T-helper 22 cell (primary cell): ENCODE results near the gene RNF214.

Experiments
- DNase-seq: peaks from one replicate; pipeline ENCODE4 v3.0.0-alpha.2; 2020; ENCODE audit warnings: low read depth

RNF214 gene

DNA sequence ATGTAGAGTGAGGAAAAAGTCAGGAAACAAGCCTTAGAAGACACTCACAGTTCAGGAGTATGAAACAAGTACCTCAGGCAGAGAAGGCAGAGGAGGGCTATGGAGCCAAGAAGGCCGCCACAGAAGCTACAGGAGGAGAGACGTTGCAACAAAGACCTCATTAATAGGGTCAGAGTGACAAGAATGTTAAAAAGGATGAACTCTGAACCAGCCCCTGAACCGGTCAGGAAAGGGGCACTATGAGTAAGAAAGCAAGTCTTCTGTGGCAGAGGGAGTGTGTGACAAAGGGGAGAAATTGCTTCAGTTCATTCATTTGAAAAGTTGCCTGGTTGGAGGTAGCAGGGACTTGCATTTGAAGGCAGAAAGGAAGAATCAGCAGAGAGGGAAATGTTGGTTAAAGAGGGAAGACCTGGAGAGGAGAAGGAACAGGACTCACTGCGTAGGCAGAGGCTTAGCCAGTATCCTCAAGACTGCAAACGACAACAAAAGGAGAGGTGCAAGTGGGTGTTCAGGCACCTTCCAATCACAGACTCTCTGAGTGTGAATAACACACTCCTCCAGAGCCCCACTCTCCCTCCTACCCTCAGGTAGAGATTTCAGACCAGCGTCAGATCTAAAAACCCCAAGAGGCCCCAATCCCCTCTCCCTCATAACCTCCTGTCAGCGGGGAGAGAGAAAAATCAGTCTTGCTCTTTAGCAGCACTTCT is 17.9 kb upstream of the RNF214 start:
- DNase-seq = no peak

DNA sequence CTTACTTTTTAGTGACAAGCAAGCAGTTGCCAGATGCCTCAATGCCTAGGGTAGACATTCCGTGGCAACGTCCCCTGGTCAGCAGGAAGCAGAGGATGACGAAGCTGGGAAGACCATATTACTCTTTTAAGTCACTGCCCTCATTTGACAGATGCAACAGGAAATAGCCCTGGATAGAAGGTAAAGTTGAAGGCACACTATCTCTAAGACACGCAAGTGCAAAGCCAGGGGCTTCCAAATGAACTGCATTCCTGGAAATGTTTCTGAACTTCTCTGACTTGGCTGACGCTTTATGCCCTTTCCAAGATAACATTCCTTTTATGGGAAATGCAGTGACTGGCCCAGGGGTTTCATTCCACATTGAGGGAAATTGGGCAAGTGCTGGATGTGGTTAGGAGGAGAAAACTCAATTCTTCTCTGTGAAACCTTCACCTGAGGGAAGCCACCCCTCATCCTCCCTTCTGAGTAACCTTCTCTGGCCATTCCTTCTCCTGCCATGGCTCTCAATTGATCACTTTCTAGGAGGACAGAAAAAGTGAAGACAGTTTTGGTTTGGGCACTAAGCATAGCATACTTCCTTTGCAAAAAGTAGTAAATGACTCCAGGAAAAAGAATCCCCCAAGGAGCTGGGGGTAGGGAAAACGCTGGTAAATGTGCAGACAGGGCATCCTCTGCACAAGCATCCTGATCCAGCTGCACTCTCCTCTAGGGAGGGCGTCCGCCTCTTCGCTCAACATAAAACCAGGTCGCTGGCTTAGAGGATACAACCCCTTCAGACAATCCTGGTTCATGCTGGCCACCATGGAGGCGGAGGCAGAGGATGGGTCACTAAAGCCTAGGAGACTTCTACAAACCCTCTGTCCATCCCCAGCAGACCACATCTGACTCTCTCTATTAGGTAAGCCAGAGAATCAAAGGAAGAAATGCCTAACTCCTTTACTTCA is 15.1 kb upstream of the RNF214 start:
- no peak for DNase-seq

DNA sequence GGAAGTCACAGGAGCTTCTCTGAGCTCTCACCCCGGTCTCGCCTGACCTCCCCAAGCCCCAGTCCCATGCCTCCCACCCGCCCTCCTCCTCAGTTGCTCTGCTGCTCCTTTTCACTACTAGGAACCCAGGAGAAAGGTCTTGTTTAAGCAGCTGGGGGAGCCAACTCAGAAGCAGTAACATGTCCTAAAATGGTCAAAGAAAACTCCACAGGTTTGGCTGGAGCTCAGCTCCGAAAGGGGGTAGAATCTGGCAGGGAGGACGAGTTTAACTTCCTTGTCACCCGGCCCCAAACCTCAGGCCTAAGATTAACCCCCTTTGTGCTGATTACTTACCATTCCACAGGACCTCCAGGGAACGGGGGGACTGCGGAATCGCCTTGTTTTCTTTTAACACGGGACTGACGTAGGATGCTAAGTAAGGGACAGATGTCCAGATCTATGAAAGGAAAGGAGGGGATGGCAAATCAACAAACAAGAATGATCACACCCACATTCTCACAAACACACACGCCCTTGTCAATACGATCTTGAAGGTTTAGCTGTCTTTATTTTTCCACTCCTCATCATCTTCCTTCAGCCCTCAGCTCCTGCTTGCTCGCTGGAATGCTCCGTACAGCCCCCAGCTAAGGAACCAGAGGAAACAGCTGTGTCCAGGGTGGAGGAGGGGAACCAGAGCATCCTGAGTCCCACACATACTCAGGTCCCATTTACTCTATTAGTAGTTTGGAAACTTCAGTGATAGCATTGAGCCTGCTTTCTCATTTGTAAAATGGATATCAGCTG is 14.1 kb upstream of the RNF214 start:
- no peak for DNase-seq

DNA sequence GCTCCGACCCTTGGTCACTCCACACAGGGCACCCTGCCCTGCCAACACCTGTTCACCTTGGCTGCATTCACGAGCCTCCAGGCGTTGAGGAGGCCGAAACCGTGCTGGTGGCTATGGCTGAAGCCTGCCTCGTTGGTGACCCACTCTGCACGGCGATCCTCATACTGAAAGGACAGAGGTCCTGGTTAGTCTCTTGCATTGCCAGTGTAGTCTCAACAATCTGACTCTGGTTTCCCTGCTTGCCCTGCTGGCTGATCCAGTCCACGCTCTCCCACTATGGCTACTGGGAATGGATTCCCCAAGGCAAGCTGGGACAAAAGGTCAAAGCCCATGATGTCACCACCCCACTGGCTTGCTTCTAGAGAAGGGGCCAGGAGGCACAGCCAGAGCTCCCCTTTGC is 13.5 kb upstream of the RNF214 start:
- DNase-seq = no peak

DNA sequence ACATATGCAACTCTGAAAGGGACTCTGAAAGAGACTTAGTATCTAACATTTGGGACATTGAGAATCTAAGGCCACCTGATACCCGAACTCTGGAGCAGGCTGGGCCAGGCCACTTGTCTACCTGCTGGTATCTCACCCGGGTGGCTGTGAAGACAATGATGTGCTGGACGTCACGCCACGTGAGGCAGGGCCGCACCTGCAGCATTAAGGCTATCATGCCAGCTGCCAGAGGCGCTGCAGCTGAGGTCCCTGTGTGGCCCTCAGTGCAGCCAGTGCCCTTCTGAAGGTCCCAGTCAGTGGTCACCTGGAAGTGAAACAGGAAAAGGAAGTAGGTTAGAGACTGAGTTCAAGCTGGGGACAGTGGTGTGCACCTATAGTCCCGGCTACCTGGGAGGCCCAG is 13.0 kb upstream of the RNF214 start:
- DNase-seq = no peak

DNA sequence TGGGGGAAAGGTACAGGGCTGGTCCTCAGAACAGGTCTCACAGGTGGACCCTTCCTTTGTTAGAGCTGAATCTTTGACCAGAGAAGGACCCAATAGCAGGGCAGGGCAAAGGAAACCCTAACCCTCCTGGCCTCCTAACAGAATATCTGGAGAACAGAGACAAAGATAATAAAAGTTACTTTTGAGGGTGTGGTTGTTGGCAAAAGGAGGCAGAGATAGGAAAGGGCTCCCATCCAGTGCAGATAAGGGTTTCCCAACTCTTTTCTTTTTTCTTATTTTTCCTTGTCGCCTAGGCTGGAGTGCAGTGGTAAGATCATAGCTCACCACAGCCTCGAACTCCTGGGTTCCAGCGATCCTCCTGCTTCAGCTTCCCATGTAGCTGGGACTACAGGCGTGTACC is 12.5 kb upstream of the RNF214 start:
- no peak for DNase-seq

DNA sequence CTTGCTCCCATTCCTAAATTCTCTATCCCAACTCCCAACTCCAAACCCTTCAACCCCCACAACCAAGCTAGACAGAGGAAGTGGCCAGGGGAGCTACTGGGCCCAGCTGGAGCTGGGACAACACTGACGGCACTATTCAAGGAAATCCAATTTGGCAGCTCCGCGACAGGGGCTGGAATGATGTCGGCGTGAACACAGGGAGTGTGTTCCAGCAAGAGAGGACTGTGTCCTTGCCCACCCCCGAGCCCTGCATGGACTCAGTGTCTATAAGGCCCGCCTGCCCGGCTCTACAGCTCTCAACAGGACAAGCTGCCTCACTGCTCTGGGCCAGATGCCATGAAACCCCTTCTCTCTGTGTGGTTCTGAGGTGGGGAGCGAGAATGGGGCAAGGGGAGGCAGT is 11.9 kb upstream of the RNF214 start:
- DNase-seq = no peak

DNA sequence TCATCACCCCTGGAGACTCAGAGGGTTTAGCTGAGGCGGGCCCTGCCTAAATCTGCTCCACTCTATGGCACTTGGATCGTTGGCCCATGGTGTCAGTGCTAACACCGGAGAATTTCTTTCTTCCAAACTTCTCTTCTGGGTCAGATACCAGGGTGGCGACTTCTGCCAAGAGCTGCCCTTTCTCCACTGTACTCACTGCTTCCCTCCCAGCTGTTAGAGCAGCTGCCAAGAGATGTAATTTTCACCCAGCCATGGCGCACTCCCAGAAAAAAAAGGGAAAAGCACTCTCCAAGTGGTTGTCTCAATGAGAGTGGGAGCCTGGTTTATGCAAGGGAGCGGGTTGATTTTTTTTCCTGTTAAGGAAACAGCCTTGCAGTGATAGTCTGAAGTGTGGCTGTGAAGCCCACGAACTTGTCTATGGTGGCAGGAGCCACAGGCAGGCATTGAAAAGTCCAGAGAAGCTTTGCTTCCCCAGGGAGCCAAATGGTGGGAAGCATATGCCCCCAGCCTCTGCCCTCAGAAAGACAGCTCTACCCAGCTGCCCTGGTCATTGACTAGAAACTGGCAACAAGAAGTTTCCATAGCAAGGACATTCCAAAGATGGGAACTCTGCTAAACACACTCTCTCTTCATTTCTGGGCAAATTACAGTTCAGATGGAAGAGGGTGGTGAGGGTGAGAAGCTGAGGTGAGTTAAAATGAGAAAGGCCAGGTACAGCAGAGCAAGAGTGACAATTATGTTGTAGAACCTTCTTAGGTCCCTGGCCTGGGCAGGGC is 11.3 kb upstream of the RNF214 start:
- no peak for DNase-seq

DNA sequence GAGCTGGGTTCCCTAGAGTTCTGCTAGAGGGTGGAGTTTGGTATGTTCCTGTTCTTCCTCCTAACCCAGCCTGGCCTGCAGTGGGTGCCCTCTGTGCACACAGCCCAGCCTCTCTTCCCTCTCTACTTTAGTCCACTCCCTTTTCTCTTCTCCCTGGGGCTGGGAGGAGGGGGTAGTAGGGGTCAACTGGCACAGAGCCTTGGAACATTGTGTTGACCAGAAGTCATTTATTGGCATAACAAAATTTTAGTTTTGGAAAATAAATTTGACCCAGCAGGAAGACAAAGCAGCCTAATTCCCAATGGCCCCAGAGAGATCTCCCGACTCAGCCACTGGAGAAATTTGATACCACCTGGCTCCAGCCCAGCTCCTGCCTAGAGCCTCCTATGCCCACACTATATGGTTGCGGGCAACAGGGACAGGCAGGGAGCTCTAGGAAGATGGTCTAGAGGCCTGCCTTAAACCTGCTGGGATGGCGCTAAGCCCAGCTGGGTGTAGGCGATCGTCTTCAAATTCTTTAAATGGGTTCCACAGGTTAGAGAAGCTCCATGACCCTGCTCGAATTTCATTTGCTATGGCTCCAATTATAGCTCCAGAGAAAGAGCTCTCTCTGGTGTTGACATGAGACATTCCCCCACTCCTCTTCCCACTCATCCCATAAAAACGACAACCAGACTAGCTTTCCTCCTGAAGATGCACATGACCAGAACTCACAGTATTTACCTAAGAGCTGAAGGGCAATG is 10.5 kb upstream of the RNF214 start:
- DNase-seq = no peak

DNA sequence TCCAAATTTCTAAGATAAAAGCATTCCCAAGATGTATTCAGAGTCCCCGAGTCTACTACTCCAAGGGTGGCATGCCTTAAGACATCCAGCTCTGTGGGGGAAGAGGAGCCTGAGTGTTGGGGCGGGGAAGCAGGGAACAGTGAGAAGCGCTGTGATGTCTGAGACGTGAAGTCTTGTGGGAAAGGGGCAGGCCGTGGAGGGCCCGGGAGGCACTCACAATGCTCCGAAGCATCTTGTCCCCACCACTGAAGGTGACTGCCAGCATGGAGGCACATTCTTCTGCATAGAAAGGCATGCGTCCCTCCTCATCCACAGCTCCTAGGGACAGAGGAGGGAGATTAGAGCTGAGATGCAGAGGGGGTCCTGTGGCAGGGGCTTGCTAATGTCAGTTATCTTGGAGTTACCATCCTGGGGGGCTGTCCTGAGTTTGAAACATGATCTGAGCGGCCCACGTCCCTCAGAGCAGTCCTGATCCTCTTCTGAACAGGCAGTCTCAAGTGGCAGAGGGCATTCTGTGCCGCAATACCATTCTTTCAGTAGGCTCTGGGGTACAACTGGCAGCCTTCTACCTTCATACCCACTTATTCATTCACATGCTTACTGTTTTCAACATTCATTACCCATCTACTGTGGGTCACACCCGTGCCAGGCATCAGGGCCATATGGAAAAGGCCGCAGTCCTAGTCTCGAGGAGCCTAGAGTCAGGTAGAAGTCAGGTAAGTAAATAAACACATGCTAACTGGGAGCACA is 9.3 kb upstream of the RNF214 start:
- no peak for DNase-seq

DNA sequence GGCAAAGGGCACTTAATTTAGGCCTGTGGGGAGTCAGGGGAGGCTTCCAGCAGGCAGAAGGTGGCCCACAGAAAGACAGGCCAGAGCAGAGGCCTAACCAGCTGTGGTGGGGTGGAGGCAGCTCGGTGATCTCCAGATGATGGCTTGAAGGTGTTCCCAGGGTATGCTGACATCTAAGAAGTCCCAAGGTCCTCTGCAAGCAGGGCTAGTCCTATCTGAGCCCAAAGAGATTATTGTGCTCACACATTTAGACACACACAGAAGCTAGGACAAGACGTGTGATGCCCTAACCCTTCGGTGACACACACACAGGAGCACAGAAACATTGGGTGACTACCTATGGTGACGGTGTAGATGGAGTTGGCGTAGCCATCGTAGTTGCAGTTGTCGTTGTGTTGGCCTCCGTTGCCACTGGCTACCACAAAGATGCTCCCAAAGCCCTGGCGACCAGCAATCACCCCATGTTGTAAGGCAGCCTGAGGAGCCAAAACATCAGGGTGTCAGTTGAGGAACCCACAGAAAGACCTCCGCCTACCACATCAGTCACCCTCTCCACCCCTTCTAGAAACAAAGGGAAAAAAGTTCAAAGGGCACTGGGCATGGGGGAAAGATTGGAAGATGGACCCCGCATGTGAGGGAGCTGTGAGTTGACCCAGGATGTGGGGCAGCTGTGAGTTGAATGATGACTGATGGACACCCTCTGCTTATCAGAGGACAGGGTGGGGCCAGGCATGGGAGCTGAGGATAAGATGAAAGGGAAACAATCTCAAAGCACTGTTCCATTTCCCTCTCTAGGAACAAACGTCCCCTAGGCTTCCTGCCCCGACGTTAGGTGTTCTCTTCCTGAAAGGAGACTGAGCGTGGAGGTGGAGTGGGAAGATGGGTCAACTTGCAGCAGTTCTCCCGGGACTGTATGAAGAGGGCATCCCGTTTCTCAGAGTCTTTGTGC is 8.5 kb upstream of the RNF214 start:
- DNase-seq = no peak

DNA sequence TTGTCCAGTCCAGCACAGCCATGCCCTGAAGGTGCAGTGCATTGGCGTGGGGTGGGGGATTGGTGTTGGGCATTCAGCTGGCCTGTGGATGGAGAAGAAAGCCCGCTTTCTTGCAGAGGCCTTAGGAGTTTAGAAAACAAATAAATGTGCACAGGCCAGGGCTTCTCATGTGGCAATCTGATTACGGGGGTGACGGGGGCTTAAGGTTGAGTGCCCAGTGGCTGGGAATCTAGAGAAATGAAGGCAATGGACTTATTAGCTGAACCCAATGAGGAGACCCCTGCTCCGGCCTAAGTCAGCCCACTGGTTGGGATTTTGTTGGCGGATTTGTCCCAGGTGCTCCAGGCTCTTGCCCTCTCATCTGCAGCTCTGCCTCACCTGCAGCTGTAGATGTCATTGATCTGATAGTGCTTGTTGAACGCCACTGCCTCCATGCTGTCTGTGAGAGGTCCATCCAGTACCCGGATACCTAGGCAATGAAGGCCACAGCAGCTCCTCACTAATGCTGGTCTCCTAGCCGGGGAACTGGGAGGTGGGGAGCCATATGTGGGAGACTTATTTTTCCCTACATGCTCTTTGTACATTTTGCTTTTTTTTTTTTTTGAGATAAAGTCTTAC is 6.8 kb upstream of the RNF214 start:
- DNase-seq = no peak

DNA sequence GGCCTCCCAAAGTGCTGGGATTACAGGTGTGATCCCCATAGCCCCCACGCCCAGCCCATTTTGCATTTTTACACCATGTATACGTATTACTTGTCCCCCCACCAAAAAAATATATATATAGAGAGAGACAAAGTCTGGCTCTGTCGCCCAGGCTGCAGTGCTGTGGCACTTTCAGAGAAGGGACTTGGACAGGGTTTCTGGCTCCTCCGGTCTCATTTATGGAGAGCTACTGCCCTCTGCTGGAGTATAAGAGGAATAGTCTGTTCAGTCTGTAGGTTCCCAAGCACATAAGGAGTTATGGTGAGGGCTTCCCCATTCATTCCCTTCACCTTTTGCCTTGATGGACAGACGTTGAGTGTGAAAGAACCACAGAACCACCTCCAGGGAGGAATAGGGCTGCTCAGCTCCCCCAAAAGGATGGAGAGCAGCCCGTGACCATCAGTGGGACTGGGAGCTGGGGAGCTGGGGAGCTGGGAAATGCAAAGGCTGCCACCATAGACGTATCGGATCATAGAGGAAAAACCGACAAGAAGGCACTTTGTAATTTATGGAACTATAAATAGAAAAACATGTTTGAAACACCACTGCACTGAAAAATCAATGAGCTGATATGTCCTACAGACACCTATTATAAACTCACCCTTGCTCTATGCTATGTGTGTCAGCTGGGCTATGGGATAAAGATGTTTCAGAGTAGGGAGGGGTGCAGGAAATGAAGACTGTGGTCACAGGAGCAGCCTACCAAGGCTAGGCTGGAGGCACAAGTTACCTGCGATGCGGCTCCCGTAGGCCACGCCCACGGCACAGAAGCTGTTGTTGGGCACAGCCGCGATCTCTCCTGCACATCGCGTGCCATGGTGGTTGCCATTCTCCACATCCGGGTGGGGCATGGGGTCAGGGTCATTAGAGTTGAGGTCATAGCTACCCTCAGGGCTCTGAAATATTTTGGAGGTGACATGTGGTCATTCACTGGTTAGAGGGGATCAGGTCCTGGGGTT is 5.8 kb upstream of the RNF214 start:
- peak; percentile 12 for DNase-seq

DNA sequence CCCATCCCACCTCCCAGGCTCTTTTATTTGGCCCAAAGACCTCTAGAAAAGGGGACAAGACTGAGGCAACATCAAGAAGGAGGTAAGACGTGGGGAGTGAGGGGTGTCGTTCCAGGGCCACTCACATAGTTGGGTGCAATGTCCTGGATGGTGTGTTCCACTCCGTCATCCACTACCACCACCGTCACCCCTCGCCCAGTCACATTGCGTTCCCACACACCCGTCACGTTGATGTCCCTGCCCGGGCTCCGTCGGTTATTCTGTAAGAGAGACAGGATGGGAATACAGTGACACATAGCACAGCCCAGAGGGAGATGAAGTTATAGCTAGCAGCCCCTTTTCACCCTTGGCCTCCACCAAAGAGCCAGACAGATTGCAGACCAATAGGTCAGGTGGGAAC is 4.4 kb upstream of the RNF214 start:
- no peak for DNase-seq

DNA sequence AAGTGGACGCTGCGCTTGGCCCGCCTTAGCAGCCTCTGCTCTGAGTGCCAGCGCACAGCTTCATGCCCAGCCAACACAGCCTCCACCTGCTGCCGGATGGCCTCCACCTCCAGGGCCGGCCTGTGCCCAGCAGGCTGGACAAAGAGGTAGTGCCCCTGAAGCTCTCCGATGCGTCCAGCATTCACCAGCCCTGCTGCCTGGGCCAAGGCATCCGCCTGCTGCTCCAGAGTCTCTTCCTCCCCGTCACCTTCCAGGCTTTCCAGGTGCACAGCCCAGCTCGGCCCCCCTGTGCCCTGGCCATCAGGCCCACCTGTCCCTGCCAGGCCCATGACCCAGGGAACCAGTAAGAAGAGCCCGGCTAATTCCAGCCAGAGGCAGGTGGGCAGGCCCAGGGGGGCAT is 3.1 kb upstream of the RNF214 start:
- DNase-seq = no peak

DNA sequence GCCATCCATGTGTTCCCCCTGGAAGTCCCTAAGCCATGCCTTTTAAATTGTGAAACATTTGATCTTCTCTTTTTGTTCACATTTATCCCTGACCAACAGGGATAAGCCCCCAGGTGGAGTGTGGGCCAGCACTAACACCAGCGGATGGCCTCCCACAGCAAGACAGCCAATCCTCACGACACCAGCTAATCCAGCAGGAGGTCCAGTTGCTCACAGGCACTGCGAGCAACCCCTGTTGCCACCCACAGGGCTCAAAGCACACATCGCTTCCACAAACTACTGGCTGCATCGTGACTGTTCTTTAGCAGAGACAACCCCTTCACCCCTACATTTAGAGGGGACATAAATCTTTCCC is 2.6 kb upstream of the RNF214 start:
- no peak for DNase-seq

DNA sequence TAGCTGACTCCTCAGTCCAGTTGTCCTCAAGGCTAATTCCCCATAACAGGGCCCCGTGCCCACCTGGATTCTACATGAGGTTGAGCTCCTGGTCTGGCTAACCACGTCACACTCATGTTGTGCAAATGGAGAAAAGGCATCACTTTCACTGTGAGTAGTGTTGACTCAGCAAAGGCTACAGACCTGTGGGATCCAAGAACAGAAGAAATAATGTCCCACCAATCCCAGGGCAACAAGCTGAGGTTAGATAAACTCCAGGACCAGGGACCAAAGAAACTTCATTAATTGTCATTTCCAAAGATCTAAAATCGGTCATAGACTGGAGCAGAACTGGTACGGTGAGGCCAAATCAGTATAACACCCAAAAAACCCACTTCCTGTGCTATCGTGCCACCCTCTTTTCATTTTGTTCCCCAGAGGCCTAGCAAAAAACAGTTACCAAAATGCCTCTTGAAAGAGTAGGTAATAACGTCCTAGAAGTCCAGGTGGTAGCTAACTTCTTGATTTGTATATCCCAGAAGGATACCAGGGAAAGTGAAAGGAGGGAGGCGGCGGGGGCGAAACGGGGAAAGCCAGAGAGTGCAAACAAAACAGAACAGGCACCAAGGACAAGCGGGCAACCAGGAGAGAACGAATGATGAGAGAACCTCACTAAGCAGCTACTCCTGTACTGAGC is 2.0 kb upstream of the RNF214 start:
- DNase-seq = peak; percentile 16
